HG02678 (cell line): ENCODE results near the gene SPEG.

Experiments
- ATAC-seq: cut with Tn5 transposase; IDR thresholded peaks from one replicate; pipeline ENCODE4 v1.9.1; 2021; ENCODE audit warnings: mild to moderate bottlenecking, moderate library complexity; ENCODE audit not compliant: unreplicated experiment

Gene SPEG

DNA sequence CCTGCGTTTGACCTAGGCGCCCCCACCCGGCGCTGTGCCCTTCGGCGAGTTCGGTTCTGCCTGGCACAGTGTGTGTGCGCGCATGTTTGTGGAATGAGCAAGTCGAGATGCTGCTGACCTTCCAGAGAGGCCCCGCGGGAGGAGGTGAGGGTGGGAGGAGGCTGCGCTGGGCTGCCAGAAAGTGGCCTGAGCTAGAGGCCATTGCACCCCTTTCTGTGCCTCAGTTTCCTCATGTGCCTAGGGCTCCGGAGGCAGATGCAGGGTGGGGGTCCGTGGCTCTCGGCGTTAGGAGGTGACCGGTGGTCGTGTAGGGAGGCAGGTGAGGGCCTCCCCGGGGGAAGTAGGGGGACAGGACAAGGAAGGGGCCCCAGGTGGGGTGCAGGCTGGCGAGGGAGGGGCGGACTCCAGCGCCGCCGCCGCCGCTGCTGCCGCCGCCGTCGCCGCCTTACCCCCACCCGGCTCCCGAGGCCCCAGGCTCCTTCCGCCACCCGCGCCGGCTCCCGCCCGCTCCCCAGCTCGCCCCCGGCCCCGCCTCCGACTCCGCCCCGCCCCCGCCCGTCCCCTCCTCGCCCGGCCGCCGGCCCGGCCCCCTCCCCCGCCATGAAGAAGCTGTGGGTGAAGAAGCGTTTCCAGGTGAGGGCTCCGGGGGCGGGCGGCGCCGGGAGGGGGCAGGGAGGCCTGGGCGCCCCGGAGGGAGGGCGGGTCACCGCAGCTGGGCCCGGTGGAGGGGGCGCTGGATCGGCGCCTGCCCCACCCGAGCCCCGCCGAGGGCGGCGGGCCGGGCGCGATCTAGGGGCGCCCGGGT lies 7.0 kb downstream of the SPEG start:
- no peak for ATAC-seq

DNA sequence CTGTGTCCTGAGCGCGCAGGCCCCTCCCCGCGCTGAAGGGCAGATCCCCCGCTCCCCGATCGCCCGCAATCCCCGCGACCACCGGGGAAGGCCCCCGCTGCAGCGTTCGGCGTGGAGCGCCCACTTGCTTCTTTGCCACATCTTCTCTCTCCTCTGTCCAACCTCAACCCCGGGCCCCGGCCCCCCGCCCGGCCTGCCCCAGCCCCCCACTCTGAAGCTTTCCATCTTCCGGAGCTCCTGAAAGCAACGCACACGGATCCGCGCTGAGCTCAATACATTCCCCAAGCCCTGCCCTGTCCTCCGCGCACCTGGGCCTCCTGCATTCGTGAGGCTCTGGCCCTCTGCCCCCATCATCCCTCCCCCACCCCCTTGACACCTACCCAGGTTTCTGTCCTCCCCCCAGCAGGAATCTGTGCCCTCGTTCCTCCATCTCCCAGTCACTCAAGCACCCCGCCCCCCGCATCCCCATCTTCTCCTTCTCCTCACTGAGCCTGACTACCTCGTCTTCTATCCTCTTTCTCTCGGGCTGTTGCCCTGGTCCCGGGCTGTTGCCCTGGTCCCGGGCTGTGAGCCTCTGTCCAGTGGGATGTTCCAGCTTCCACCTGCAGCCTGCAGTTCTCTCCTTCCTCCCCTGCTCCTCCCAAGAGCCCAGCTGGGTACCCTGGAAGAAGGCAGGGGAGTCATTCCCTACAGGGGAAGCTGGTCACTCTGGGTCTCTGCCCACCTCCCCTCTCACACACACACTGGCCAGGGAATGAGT lies 7.8 kb downstream of the SPEG start:
- no peak for ATAC-seq

DNA sequence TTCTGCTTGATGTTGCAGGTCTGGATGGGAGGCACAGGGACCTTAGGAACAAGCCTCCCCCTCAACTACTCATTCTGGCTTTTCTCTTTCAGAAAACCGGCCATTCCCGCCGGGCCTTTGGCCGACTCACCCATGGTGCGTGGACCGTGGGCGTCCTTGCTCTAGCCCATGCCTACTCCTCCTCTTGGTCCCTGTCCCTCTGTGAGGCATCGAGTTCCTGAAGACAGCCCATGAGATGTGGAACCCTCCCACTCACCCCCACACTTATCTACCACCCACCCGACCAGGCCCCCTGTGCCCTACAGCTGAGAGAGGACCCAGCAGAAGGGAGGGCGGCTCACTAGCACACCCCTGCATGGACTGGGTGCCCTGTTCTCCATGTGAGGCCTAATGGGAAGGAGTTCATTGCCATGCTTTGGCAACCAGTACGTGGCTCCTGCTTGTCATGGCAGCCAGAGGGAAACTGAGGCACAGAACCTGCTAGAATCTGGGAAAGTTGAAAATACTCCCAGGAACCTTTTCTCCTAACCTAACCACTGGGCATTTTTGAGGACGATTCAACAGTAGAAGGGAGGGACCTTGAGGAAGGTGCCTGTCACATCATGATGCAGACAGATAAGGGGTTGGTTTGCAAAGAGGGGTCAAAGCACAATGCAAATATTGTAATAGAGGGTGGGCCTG lies 8.5 kb downstream of the SPEG start:
- ATAC-seq = no peak

DNA sequence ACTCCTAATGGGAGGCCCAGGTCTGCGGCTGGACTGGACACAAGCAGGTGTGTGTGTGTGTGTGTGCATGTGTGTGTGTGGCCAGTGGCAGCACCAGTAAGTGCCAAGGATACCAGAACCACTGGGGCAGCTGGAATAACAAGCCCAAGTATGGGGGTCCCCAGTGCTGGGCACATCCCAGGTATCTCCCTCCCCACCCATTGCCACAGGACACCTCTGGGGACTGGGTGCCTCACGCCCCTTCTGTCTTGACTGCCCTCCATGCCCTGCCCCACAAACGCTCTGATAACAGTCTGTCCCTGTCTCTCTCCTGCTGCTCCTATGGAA lies 9.0 kb downstream of the SPEG start:
- ATAC-seq = no peak

DNA sequence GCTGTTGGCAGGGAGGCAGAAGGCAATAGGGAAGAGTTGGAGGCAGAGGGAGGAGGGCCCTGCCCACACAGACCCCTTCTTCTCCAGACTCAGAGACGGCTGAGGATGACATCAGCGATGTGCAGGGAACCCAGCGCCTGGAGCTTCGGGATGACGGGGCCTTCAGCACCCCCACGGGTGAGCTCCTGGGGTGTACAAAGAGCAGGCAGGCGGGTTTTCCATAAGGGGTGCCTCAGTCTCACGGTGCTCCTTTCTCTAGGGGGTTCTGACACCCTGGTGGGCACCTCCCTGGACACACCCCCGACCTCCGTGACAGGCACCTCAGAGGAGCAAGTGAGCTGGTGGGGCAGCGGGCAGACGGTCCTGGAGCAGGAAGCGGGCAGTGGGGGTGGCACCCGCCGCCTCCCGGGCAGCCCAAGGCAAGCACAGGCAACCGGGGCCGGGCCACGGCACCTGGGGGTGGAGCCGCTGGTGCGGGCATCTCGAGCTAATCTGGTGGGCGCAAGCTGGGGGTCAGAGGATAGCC lies 10.0 kb downstream of the SPEG start:
- no peak for ATAC-seq

DNA sequence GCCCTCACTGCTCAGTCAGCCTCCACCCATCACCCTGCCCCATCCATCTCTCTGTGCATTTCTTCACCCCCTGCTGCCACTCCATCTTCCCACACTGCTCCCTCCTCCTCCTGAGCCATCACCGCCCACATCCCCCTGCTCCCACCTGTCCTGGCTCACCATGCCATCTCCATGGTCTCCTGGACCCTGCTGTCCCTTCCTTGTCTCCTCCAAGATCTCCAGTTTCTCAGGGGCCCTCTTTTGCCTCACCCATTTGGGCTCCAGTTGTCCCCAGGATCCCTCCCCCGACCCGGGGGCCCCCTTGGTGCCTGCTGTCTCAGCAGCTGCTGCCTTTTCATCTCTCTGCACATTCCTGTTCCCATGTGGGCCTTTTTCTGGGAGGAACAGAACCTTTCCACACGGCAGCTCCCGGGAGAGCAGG lies 10.6 kb downstream of the SPEG start:
- no peak for ATAC-seq

DNA sequence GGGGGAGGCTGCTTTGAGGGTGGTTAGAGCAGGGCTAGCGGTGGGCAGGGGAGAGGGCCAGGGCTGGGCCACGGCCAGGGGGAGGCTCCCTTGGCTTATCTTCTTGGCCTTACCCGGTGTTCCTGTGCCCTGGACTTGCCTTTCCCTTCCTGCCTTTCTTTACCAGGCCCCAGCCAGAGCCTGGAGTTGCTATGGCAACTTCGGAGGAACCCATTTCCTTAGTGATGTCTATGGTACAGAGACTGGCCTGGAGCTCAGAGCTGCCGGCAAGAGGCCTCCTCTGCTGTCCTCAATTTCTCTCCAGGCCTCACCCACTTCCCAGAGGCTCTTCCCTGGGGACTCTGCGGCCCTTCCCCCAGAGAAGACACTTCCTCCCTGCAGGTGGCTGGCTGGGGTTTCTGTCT lies 11.5 kb downstream of the SPEG start:
- no peak for ATAC-seq

DNA sequence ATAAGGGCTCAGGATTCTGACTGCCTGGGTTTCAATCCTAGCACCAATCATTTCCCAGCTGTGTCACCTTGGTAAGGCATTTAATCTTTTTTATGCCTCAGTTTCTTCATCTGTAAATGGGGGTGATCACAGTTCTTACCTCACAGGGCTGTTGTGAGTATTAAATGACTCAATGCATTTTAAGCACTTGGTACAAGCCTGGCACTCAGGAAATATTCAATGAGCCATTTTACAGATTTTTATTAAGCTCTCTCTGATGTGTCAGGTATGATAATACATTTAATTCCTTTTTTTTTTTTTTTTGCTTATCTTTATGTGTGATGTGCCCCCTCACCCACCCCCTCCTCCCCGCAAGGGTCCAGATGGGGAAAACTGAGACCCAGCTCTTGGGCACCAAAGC lies 12.0 kb downstream of the SPEG start:
- ATAC-seq = no peak

DNA sequence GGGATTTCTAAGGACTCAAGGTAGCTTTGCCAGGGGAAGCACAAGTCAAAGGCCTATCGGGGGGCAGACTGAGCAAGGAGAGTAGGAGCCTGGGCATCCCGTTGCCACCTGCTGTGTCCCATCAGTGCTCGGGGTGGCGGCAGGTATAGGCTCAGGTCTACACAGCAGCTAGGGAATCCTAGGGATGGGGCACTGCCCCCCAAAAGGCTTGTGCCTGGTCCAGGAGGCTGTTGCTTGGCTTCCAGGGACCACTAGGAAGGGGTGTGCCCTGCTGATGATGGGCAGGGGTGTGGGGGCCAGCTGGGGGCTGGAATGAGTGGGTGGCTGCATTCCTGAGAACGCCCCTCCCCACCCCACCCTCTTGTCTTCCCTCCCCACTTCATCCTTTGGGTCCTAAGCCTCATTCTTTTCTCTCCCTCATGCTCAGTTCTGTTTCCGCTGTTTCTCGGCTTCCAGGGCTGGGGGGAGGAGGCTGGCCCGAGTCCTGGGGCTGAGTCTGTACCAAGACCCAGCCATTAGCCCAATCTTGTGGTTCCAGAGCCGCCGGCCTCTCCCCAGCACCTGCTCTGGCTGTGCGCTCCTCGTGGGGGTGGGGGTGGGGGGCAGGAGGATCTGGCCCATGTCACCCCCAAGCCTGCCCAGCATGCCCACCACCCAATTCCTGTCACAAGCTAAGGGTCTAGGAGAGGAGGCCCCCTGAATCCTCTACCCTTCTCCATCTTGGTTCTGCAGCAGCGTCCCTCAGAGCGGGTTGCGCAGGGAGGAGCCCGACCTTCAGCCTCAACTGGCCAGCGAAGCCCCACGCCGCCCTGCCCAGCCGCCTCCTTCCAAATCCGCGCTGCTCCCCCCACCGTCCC lies 12.8 kb downstream of the SPEG start:
- ATAC-seq = no peak

DNA sequence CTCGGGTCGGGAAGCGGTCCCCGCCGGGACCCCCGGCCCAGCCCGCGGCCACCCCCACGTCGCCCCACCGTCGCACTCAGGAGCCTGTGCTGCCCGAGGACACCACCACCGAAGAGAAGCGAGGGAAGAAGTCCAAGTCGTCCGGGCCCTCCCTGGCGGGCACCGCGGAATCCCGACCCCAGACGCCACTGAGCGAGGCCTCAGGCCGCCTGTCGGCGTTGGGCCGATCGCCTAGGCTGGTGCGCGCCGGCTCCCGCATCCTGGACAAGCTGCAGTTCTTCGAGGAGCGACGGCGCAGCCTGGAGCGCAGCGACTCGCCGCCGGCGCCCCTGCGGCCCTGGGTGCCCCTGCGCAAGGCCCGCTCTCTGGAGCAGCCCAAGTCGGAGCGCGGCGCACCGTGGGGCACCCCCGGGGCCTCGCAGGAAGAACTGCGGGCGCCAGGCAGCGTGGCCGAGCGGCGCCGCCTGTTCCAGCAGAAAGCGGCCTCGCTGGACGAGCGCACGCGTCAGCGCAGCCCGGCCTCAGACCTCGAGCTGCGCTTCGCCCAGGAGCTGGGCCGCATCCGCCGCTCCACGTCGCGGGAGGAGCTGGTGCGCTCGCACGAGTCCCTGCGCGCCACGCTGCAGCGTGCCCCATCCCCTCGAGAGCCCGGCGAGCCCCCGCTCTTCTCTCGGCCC lies 13.6 kb downstream of the SPEG start:
- ATAC-seq = no peak

DNA sequence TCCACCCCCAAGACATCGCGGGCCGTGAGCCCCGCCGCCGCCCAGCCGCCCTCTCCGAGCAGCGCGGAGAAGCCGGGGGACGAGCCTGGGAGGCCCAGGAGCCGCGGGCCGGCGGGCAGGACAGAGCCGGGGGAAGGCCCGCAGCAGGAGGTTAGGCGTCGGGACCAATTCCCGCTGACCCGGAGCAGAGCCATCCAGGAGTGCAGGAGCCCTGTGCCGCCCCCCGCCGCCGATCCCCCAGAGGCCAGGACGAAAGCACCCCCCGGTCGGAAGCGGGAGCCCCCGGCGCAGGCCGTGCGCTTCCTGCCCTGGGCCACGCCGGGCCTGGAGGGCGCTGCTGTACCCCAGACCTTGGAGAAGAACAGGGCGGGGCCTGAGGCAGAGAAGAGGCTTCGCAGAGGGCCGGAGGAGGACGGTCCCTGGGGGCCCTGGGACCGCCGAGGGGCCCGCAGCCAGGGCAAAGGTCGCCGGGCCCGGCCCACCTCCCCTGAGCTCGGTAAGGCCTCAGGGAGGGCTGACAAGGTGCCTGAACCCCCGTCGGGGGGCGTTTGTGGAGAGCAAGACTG lies 14.2 kb downstream of the SPEG start:
- ATAC-seq = no peak

GRCh38 chr2:219449609-219450008 lies 15.0 kb downstream of the SPEG start:
- ATAC-seq = no peak

- ATAC-seq = no peak
Observed at GRCh38 chr2:219451661-219452360, 17.2 kb downstream of the SPEG start.

GRCh38 chr2:219452361-219453317 lies 18.0 kb downstream of the SPEG start:
- ATAC-seq = no peak

GRCh38 chr2:219453671-219454590 lies 19.3 kb downstream of the SPEG start:
- ATAC-seq = no peak

- ATAC-seq = no peak
Observed at GRCh38 chr2:219455581-219455980, 20.9 kb downstream of the SPEG start.

DNA sequence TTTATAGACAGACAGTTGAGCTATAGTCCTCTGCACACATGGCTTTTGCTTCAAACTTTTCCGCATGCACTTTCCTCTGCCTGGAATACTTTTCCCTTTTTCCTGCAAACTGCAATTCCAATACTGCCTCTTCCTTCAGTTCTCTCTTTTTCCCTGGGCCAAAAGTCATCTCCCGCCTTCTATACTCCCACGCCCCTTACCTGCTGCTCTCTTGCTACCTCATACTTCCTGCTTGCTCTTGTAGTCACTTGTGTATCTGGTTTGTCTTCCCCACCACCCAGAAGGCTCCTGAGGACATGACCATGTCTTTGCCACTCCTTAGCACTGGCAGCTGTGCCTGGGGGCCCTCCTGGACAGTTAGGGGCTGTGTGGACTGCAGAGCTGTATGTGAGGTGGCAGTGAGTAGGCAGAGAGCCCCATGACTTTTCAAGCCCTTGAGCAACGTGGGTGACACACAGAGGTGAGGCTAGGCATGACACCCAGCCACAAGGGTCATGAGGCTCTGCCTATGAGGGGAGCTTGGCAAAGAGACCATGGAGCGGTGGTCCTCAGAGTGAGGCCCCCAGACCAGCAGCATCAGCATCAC lies 23.2 kb downstream of the SPEG start:
- ATAC-seq = no peak
